ENCODE results near the gene ADGRL3. TPM values are rescaled to one million over a fixed set of nuclear protein-coding genes. Genes with fewer than 3 reads are reported as not detected.
"Not testable (repeated sequence)": the region's sequence is repeated elsewhere in the genome, so short reads cannot be mapped to it uniquely, and the experiment has no call there.

ADGRL3 gene
- total RNA-seq, 1 donor from 2014 or later: 44.8 TPM

DNA sequence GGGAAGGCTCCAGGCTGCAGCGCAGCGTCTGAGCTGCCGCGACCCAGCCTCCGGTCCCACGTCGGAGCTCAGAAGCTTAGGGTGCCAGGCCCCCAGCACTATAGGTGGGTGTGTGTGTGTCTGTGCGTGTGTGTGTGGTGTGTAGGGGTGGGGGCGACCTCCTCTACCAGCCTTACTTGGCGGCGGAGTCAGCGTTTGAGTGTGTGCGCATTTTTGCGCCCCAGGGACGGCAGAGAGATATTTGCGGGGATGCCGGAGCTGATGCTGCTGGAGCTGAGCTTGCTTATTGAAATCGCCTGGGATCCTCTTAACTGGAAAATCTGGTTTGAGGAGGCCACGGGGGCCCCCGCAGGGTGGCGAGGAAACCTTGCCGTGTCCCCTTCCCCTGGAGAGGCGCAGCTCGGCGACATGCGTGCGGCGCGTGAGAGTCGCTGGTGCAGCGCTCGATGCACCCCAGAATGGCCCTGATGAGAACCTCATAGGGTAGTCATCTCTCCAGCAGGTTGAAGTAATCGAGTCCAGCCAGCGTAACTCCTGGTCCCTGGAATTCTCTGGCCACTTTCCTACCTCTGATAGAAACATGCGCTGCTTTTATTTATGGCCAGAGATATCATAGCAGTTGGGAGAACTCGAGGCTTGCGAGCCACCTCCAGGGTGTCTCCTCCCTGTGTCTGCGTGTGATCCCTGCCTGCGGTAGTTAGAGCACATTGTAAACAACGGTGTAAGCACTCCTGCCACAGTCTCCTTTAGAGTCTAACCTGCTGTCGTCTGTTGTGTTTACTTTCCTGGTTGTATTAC, 2.7 kb downstream of the ADGRL3 start:
- Mint-ChIP-seq H3K27me3 (ENCODE audit: unreplicated experiment) (peaks cover 23% of the 10 kb centered on the region), H3K36me3 (ENCODE audit: low read depth, unreplicated experiment) (no peaks in the 10 kb centered on the region), H3K27ac (ENCODE audit: unreplicated experiment) (peak overlapping the region; percentile 93), H3K4me1 (ENCODE audit: unreplicated experiment) (peaks cover 33% of the 10 kb centered on the region), H3K9me3 (ENCODE audit: unreplicated experiment) (no peaks in the 10 kb centered on the region), H3K4me3 (ENCODE audit: unreplicated experiment) (peak overlapping the region; percentile 99)
- peak; percentile 22 for DNase-seq (ENCODE audit: low spot score)
- TF ChIP-seq, protein P1, sequence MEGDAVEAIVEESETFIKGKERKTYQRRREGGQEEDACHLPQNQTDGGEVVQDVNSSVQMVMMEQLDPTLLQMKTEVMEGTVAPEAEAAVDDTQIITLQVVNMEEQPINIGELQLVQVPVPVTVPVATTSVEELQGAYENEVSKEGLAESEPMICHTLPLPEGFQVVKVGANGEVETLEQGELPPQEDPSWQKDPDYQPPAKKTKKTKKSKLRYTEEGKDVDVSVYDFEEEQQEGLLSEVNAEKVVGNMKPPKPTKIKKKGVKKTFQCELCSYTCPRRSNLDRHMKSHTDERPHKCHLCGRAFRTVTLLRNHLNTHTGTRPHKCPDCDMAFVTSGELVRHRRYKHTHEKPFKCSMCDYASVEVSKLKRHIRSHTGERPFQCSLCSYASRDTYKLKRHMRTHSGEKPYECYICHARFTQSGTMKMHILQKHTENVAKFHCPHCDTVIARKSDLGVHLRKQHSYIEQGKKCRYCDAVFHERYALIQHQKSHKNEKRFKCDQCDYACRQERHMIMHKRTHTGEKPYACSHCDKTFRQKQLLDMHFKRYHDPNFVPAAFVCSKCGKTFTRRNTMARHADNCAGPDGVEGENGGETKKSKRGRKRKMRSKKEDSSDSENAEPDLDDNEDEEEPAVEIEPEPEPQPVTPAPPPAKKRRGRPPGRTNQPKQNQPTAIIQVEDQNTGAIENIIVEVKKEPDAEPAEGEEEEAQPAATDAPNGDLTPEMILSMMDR (IDR thresholded peaks at IDR 0.05; ENCODE audit: unreplicated experiment): no peak

DNA sequence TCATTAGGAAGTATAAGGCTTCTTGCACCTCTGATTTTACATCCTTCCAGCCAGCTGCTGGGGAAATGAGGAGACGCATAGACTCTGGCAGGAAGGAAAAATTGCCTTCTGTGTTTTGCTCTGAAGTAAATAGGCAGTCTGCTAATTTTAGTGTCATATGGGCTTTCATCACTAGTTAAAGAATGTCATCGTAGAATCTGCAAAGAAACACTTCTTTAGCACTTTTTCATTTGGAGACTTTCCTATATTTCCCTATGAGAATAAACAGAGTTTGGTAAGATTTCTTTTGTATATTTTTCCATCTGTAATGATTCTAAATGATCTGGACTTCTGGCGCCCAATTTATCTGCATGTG, 3.3 kb downstream of the ADGRL3 start:
- Mint-ChIP-seq H3K27me3 (ENCODE audit: unreplicated experiment) (peaks cover 23% of the 10 kb centered on the region), H3K9me3 (ENCODE audit: unreplicated experiment) (no peaks in the 10 kb centered on the region), H3K4me1 (ENCODE audit: unreplicated experiment) (peaks cover 33% of the 10 kb centered on the region), H3K4me3 (ENCODE audit: unreplicated experiment) (peak overlapping the region; percentile 99), H3K27ac (ENCODE audit: unreplicated experiment) (peak overlapping the region; percentile 93), H3K36me3 (ENCODE audit: low read depth, unreplicated experiment) (no peaks in the 10 kb centered on the region)
- TF ChIP-seq, protein P1 (IDR thresholded peaks at IDR 0.05; ENCODE audit: unreplicated experiment): no peak
- no peak for DNase-seq (ENCODE audit: low spot score)

DNA sequence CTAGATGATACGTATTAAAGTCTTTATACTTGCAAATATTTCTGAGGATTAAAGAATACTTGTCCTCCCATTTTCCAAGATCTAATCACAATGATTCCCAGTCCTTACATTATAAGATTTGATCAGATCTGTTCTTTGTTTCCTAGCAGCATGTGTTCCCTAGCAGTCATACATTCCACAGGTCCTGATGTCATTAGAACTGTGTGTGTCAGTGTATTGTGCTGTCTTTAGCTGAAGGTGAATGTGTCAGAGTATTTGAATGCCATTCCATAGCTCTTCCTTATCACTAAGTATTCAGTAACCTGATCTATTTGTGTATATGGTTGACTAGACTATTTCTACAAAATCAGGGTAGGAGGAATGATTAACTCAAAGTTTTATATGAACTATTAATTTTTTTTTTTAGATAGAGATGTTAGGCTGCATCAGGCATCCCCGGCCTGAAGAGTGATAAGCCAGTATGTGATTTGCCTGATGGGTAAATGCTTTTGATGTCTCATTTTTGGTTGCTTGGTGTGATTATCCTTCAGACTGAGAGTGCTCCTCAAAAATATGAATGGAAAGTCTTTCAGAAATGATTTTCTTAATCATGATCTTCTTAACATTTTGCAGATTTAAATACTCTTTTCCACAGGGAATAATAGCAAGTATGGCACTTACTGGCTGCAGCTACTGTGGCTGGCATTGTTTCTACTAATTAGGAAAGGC, 4.4 kb downstream of the ADGRL3 start:
- Mint-ChIP-seq H3K9me3 (ENCODE audit: unreplicated experiment) (no peaks in the 10 kb centered on the region), H3K27ac (ENCODE audit: unreplicated experiment) (peak overlapping the region; percentile 81), H3K27me3 (ENCODE audit: unreplicated experiment) (peaks cover 19% of the 10 kb centered on the region), H3K4me1 (ENCODE audit: unreplicated experiment) (peaks cover 35% of the 10 kb centered on the region), H3K4me3 (ENCODE audit: unreplicated experiment) (peak overlapping the region; percentile 28), H3K36me3 (ENCODE audit: low read depth, unreplicated experiment) (no peaks in the 10 kb centered on the region)
- DNase-seq (ENCODE audit: low spot score): no peak
- TF ChIP-seq, protein P1 (IDR thresholded peaks at IDR 0.05; ENCODE audit: unreplicated experiment): no peak

DNA sequence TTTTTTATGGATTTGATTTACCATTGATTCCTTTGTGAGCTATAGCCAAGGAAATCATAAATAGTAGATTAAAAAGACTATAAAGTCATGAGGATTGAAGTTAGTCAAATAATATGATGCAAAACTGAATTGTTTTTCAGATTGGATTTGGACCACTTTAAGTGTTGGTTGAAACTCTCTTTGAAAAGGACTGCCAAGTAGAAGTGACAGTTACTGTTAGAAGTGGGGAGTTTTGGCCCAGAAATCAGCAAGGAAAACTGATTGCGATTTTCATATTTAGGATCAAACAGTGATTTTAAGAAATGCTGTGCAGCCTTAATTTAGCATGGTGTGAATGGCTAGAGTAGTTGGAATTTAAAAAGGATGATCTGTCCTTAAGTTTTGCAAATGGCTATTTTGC, 4.9 kb downstream of the ADGRL3 start:
- H3K4me3 Mint-ChIP-seq (ENCODE audit: unreplicated experiment): no peak overlapping the region
- peaks cover 35% of the 10 kb centered on the region for H3K4me1 Mint-ChIP-seq (ENCODE audit: unreplicated experiment)
- peaks cover 15% of the 10 kb centered on the region for H3K27me3 Mint-ChIP-seq (ENCODE audit: unreplicated experiment)
- H3K9me3 Mint-ChIP-seq (ENCODE audit: unreplicated experiment): no peaks in the 10 kb centered on the region
- no peaks in the 10 kb centered on the region for H3K36me3 Mint-ChIP-seq (ENCODE audit: low read depth, unreplicated experiment)
- DNase-seq (ENCODE audit: low spot score): no peak
- H3K27ac Mint-ChIP-seq (ENCODE audit: unreplicated experiment): no peak overlapping the region
- TF ChIP-seq, protein P1 (IDR thresholded peaks at IDR 0.05; ENCODE audit: unreplicated experiment): no peak

DNA sequence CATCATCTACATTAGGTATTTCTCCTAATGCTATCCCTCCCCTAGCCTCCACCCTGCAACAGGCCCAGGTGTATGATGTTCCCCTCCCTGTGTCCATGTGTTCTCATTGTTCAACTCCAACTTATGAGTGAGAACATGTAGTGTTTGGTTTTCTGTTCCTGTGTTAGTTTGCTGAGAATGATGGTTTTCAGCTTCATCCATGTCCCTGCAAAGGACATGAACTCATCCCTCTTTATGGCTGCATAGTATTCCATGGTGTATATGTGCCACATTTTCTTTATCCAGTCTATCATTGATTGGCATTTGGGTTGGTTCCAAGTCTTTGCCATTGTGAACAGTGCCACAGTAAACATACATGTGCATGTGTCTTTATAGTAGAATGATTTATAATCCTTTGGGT, 7.0 kb downstream of the ADGRL3 start:
- H3K9me3 Mint-ChIP-seq (ENCODE audit: unreplicated experiment); DNase-seq (ENCODE audit: low spot score); H3K36me3 Mint-ChIP-seq (ENCODE audit: low read depth, unreplicated experiment); H3K27ac Mint-ChIP-seq (ENCODE audit: unreplicated experiment); H3K4me3 Mint-ChIP-seq (ENCODE audit: unreplicated experiment); H3K27me3 Mint-ChIP-seq (ENCODE audit: unreplicated experiment): not testable (repeated sequence)
- peaks cover 49% of the 10 kb centered on the region for H3K4me1 Mint-ChIP-seq (ENCODE audit: unreplicated experiment)

Data from endothelial cell (in vitro differentiated cells).